Neural cell (in vitro differentiated cells): ENCODE measurements around the gene PEX5. TPM values are rescaled to one million over a fixed set of nuclear protein-coding genes. Genes with fewer than 3 reads are reported as not detected.

Source experiments
- polyA plus RNA-seq: library from polyadenylated mRNA; depleted of rRNA; stranded (reverse); fragments of >200 nt; gene quantifications from 2 replicates; pipeline ENCODE4 v1.2.3, GENCODE V29; 2014

PEX5 gene
- polyA plus RNA-seq, 1 donor from 2014 or later: 63.9 TPM

Other genes starting within 250 kb of the PEX5 start
- gene RNU7-1, start 245.9 kb upstream of the PEX5 start, polyA plus RNA-seq: not detected in 2 replicates
- 477 and 500 TPM in 2 replicates for gene C12orf57, start 245.7 kb upstream of the PEX5 start, polyA plus RNA-seq
- gene PTPN6, start 238.3 kb upstream of the PEX5 start, polyA plus RNA-seq: not detected in 2 replicates
- gene PHB2, start 219.0 kb upstream of the PEX5 start, polyA plus RNA-seq: 210 and 230 TPM in 2 replicates
- gene EMG1, start 218.8 kb upstream of the PEX5 start, polyA plus RNA-seq: 27.3 and 33.2 TPM in 2 replicates
- 10.8 and 14.4 TPM in 2 replicates for gene LPCAT3, start 171.2 kb upstream of the PEX5 start, polyA plus RNA-seq
- 4.9 and 12.6 TPM in 2 replicates for gene C1S, start 129.0 kb upstream of the PEX5 start, polyA plus RNA-seq
- 1.7 and 1.9 TPM in 2 replicates for gene C1R, start 97.2 kb upstream of the PEX5 start, polyA plus RNA-seq
- gene C1RL, start 80.5 kb upstream of the PEX5 start, polyA plus RNA-seq: 2.1 and 2.8 TPM in 2 replicates
- 1.9 TPM in 1 of 2 replicates, not detected in the other for gene RBP5, start 60.8 kb upstream of the PEX5 start, polyA plus RNA-seq
- gene CLSTN3, start 59.3 kb upstream of the PEX5 start, polyA plus RNA-seq: 55.6 and 61.0 TPM in 2 replicates
- gene ACSM4, start 114.4 kb downstream of the PEX5 start, polyA plus RNA-seq: not detected in 2 replicates